Measurements from ENCODE around the gene ZNF521.

The ZNF521 gene

DNA sequence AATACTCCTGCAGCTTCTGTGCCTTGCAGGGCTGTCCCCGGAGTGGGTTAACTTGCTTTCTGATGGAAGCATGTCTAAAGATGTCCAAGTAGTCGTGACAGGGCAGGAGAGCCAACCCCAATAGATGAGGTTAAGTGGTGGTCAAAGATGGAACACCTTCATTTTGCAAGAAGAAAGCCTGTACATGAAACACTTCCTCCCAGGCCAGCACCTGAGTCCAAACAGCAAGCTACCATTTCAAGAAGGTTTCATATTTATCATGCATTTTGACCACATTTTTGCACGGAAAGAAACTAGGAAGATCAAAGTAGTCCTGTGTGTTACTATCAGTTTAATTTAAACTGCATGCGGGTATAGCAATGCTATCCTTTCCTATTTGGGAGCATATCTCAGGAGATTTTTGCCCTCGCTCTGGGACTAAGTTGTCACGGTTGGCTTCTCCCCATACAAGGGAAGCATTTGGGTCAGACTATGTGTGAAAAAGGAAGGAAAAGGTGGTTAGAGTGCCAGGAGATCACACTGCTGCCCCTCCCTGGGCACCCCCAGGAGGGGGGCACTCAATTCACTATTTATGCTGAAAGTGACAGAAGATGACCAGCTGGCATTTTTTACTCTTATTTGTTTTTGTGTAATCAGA, 187.6 kb downstream of the ZNF521 start:
- no peak for DNase-seq

DNA sequence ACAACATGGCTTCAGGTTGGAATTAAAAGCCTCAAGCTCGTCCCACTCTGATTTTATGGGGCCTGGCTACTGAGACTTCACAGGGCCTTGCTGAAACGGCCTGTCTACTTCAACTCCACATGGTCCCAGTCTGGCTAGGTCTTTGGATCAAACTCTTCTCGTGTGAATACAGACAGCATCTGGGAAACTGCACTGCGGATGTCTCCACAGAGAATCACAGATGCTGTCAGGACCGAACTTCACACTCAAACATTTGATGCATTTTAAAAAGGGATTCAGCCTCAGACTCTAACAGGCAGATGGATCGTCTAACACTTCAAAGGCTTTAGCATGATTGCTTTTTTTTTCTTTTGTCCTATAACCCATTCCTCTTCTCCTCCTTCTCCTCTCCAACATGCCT, 198.5 kb downstream of the ZNF521 start:
- DNase-seq: no peak

- no peak for DNase-seq
These were observed 204.0 kb downstream of the ZNF521 start for GRCh38 chr18:25147877-25148488.

GRCh38 chr18:25146512-25146910, 205.5 kb downstream of the ZNF521 start:
- no peak for DNase-seq

GRCh38 chr18:25145731-25146511, 206.0 kb downstream of the ZNF521 start:
- no peak for DNase-seq

DNA sequence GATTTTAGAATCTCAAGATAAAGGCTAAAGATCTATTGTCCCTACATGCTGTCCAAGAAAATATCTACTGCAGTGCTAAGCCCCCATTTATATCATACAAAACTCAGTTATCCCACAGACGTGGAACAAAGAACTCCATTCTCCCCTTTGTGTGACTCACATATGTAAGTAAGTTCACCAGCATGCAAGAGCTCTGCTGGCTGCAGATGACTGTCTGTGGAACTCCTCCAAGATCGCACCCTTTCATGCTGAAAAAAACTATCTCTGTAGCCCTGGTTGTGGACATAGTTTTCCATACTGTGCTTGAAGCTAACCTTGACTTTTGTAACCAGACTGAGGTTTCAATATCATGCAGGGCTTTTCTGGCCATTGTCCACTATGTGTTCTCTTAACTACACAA, 207.1 kb downstream of the ZNF521 start:
- DNase-seq: no peak

DNA sequence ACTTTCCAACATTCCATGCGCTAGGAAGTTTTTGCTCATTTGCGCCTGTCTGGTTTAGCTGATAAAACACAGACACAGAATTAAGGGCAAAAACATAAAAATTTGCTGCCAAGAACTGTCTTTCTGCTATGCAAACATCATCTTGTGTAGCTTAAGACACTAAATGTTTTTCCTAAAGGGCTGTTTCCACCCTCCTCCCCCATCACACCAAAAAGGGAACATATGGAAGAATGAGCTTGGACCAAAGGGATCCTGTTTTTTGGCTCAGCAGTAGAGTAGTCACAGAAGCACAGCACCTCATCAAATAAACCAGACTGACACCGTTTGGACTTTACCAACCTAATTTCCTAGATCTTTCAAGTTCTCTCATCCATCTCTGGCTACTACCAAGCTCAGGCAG, 210.1 kb downstream of the ZNF521 start:
- DNase-seq: no peak

DNA sequence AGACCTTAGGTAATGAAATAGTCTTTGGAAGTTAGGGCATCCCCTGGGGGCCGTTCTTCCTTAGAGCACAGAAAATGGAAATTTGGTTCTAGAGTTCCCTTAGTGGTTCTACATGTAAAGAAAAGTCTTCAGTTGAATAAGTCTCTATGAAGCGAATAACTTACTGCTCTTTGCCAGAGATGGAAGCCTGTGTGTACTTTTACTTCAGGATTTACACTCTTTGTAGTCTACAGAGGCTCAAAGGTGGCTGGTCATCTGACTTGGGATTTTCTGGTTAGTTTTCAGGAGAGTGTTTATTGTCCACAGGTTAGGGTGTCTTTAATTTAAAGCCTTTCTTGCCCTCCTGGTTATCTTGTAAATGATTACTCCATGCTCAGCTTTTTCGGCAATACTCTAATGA, 210.6 kb downstream of the ZNF521 start:
- DNase-seq: no peak

DNA sequence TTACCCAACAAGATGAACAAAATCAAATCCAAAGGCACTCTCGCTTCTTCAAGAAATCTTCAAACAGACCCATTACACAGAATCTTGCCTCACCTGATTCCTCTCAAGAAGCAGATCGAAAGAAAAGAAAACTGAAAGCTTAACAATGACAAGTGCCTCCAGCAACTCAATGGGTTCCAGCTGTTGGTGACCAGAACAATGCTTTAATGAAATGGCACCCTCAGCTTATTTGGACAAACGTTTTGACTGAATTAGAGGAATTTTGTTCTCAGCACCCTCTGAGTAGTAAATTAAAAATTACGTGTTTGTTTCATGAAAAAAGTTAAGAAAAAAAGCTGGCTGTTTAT, 211.0 kb downstream of the ZNF521 start:
- DNase-seq: no peak

DNA sequence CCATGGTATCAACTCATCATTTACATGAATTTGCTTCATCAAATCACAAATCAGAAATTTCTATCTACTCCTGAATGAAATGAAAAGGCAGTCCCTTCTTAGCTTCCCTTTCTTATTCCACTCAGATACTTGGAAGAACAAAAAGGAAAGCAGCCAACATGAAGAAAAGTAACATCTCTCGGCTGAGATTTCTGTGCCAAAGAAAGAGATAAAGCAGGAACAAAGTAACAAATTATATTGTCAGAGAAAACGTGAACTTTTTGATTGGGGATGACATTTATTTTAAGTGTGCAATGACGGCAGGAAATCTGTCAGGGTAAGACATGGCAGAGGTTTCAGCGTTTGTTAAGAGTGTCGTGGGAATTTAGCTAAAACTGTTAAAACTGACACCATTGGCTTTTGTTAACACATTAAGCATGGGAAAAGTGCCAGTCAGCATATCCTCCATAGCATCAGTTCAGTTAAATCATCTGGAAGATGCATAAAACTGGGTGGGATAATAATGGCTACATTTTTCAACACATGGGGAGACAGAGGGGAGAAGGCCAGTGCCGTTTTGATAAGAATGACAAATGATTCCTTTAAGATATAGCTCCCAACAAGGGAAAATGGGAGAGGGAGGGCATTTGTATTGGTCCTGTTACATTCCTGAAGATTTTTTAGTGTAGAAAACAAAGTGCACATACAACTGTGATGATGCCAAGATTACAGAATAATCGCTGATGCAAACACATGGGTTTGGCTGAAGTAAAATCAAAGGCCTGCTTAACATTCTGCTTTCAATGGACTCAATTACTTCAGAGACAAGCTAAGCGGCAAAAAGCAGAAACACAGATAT, 211.6 kb downstream of the ZNF521 start:
- no peak for DNase-seq

GRCh38 chr18:25137197-25137472, 214.8 kb downstream of the ZNF521 start:
- no peak for DNase-seq

DNA sequence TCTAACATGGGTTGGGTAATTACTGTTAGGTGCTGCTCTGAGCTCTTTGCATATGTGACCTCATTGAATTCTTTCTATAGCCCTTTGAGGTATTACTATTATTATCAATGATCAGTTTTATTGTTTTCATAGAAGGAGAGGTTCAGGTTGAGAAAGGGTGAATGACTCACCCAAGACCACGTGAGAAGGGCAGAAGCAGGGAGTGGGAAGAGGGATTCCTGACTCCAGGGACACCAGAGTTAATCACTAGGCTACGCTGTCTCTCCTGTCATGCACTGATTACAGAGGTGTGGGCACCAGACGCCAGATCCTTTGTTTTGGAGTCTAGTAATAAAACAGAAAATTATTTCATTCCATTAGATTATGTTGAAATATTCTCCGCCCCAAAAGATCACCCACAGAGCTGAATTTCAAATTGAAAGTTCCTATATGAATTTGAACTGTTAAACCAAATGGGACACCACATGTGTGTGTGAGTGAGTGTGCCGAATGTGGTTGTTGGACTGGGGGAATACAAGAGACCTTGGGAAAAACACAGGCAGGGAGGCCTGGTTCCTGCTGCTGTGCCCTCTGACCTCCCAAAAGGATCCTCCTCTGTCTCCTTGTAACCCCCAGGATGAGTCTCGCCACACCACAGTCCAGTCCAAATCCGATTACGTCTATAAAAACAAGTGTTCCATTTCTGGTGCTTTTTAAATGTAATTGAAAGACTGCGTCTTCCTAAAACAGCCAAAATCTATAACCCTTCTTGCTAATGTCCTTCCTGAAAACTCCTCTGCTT, 215.4 kb downstream of the ZNF521 start:
- no peak for DNase-seq

DNA sequence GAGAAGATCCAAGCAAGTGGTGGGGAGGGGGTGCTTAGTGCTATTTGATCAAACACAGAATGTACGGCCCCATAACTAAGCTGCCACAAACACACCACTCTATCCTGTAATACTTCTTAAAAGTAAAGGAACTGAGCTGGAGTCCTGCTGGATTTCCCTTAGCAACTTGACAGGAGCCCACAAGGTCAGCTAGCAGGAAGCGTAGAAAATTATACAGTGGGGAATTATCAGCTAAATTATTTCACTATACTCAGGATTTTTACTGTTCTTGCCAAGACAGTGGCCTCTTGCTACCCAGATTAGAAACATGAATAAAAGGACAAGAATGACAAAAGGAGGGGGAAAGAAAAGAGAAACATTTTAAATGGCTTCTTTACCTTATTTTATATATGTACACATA, 217.1 kb downstream of the ZNF521 start:
- DNase-seq: no peak

DNA sequence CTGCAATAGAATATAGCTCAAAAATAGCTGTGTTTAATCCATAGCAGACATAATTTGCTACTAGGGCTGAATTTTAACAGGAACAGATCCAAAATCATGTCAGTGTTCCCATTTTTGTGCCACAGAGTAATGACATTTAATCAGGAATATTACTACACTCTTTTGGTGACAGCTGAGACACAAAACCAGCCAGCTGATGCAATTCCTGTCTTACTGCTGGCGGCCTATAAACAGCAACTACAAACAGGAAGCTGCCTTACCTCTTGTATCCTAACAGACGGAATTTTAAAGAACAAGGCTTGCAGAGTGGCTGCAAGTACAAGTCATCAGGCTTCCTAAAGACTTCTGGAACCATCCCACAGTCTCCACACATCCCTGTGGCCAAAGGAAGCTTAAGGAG, 218.1 kb downstream of the ZNF521 start:
- no peak for DNase-seq

DNA sequence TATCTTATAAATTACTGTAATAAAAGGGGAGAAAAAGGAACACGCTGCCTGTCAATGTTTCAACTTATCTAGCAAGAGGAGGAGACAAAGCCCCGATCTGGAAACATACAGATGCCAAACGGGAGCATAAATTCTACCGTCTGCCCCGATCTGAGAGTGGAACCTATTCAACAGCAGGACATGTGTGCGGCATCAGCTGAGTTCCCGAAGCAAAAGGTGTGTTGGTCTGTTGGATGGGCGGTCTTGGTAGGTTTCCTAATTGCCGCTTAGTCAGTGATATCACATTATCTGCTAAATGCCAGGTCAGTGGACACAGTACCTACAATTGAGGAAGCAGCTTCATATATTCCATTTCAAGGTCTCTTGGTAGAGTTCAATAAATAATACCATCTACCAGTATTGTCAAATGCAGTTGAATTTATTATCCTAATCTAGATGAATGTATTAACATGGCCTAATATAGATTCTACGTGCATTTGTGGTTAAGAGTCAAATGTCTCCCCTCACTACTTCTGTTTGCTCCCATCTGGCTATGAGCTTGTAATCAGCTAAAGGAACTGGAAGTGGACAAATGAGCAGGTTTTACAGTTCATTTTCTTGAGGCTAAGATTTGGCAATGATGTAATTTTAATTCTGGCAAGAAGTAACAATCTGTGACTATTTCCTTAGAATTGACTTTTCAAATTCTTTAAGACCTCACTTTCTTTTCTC, 219.0 kb downstream of the ZNF521 start:
- DNase-seq: no peak

DNA sequence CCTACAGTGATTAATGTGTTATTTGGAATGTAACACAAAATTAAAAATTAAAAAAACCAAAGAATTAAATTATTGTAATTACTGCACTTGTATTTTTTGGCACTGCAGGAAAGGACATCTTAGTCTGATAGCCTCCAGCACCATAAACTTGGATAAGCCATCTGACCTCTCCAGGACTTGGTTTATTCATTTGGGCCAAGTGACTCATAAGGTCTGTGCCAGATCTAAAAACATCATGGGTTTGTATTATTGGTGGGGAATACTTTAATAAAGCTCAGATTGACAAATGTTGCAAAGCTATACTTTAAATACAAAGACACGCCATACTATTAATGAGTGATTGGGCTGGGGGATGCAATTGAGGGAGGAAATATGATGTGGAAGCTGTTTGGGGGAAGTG, 225.2 kb downstream of the ZNF521 start:
- no peak for DNase-seq

- no peak for DNase-seq
These were observed 226.3 kb downstream of the ZNF521 start for GRCh38 chr18:25125680-25126079.

GRCh38 chr18:25123438-25124232, 228.3 kb downstream of the ZNF521 start:
- DNase-seq: no peak

DNA sequence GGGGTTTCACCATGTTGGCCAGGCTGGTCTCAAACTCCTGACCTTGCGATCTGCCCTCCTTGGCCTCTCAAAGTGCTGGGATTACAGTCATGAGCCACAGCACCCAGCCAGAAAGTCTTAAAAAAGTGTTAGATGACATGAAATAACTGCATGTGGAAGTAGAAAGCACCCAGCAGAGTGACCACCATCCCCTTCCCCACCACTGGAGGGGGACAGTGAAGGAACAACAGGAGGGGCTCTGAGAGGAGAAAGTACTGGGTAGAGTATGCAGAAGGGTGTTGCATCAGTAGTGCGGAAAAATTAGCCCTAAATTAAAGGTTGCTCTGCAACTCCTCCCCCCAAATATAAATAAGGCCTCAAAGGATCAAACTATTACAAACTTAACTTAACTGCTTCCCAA, 230.5 kb downstream of the ZNF521 start:
- no peak for DNase-seq

- no peak for DNase-seq
These were observed 238.4 kb downstream of the ZNF521 start for GRCh38 chr18:25113566-25113965.

DNA sequence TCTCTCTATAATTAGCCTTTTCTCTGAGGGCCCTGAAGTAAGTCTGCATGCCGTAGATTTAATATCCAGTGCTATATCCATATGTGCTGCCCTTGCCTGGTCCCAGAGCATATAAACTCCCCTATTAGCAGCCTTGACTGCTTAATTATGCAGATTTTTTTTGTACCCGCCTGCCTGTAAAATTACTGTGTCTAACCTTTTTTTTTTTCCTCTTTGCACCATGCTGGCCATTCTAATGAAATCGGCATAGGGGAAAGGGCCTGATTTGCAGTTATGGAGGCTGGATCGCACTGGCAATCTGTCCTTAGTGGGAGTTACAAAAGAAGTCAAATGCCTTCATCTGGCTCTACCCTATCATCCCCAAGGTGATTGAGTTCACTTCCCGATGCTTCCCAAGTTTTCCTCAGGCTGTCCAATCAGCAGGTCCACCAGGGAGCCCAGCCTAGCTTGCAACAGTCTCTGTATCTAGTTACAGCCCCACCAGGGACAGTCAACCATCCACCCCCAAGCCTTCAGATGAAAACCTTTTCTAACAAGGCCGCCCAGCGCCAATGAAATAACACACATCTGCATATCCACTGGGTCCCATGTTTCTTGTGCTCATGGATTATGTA, 239.0 kb downstream of the ZNF521 start:
- no peak for DNase-seq
